Small intestine (tissue), 7 donors: ENCODE results near the gene AMER3. TPM values are rescaled to one million over a fixed set of nuclear protein-coding genes. Genes with fewer than 3 reads are reported as not detected.

ENCODE experiments used
- DNase-seq, 2 donors: peaks; one replicate each; pipeline versions ENCODE4 v3.0.0 to v3.0.0-alpha.2; 2013
- FAIRE-seq: peaks from 2 replicates; lab custom pipeline; 2012; peaks lifted over from hg19 to GRCh38; lab: Jason Lieb, UNC
- H3K27ac ChIP-seq, 3 donors: one replicate each; pipeline ENCODE4 v1.5.1; 2013; ENCODE audit warnings: low read length in 2 of 3, mild to moderate bottlenecking in 2 of 3, control low read depth in 1 of 3, inconsistent platforms in 1 of 3, low read depth in 1 of 3, moderate library complexity in 1 of 3
- H3K27me3 ChIP-seq, 3 donors: one replicate each; pipeline ENCODE4 v1.6.1; 2013; ENCODE audit warnings: low read length in 3 of 3, inconsistent platforms in 1 of 3; ENCODE audit not compliant: control insufficient read depth in 3 of 3, insufficient read depth in 3 of 3
- H3K36me3 ChIP-seq, 3 donors: one replicate each; pipeline ENCODE4 v1.6.1; 2013; ENCODE audit warnings: low read length in 3 of 3, inconsistent platforms in 1 of 3, low read depth in 1 of 3, mild to moderate bottlenecking in 1 of 3, moderate library complexity in 1 of 3; ENCODE audit not compliant: control insufficient read depth in 3 of 3, insufficient read depth in 2 of 3
- H3K4me1 ChIP-seq, 3 donors: one replicate each; pipeline ENCODE4 v1.6.1; 2013; ENCODE audit warnings: low read length in 2 of 3, inconsistent platforms in 1 of 3, low read depth in 1 of 3, mild to moderate bottlenecking in 1 of 3, moderate library complexity in 1 of 3; ENCODE audit not compliant: control insufficient read depth in 3 of 3, insufficient read depth in 2 of 3
- H3K4me3 ChIP-seq, 3 donors: one replicate each; pipeline ENCODE4 v1.5.1; 2013; ENCODE audit warnings: low read length in 3 of 3, control low read depth in 1 of 3, inconsistent platforms in 1 of 3, low read depth in 1 of 3, mild to moderate bottlenecking in 1 of 3, moderate library complexity in 1 of 3
- H3K9me3 ChIP-seq, 2 donors: one replicate each; pipeline ENCODE4 v1.6.1; 2013; ENCODE audit warnings: low read depth in 1 of 2, low read length in 1 of 2; ENCODE audit not compliant: control insufficient read depth in 2 of 2, insufficient read depth in 1 of 2
- WGBS, 3 donors: extraction: QIAGEN DNeasy Blood & Tissue Kit; methylation state at CpG; one replicate each; pipeline ENCODE4 v1.1.7; 2013; 5-methylcytosine and 5-hydroxymethylcytosine counted together
- polyA plus RNA-seq, 4 donors: library from polyadenylated mRNA; stranded (reverse) in 3 of 4; unstranded in 1 of 4; fragments of 200-250 nt in 3 of 4; fragments of 120-200 nt in 1 of 4; gene quantifications; one replicate each; pipeline versions ENCODE4 v1.2.1 to v1.2.3, GENCODE V29; 2013
- donor health status: healthy with polysubstance abuse.
- donor health status: control.
- donor health status: control.
- donor health status: Bipolar disorder and iron deficiency.
- donor health status: healthy.

AMER3 gene
- polyA plus RNA-seq, 4 donors = 0.45 to 0.99 TPM; not detected in 2

- FAIRE-seq = no peak
- no peak overlapping the region for H3K4me3 ChIP-seq
- 90 to 93% (median 90%) methylated on average over 6 of the region's 6 CpGs for WGBS, 3 donors
Observed at GRCh38 chr2:130786076-130786475, 30.7 kb downstream of the AMER3 start.

GRCh38 chr2:130787841-130788240 lies 32.5 kb downstream of the AMER3 start:
- FAIRE-seq (no peak), DNase-seq (no peak)
- Histone ChIP-seq H3K9me3 (no peaks in the 10 kb centered on the region), H3K4me3 (no peak overlapping the region), H3K4me1 (no peaks in the 10 kb centered on the region), H3K36me3 (no peaks in the 10 kb centered on the region), H3K27me3 (peaks cover 0 to 2% (median 0%) of the 10 kb centered on the region in 3 donors), H3K27ac (no peak overlapping the region)
- 87 to 88% (median 87%) methylated on average over 17 of the region's 17 CpGs for WGBS, 3 donors

More at GRCh38 chr2:130786076-130786475, 30.7 kb downstream of the AMER3 start:
- H3K27me3 ChIP-seq = no peaks in the 10 kb centered on the region
- no peaks in the 10 kb centered on the region for H3K9me3 ChIP-seq
- H3K36me3 ChIP-seq = no peaks in the 10 kb centered on the region
- H3K27ac ChIP-seq = no peak overlapping the region
- no peaks in the 10 kb centered on the region for H3K4me1 ChIP-seq
- DNase-seq = no peak

- WGBS, 3 donors = 54 to 71% (median 62%) methylated on average over 2 of the region's 2 CpGs
- no peak for FAIRE-seq
- no peak overlapping the region for H3K27ac ChIP-seq
- peaks cover 0 to 2% (median 0%) of the 10 kb centered on the region in 3 donors for H3K27me3 ChIP-seq
- H3K4me3 ChIP-seq = no peak overlapping the region
- no peaks in the 10 kb centered on the region for H3K4me1 ChIP-seq
- H3K36me3 ChIP-seq = no peaks in the 10 kb centered on the region
- no peaks in the 10 kb centered on the region for H3K9me3 ChIP-seq
- no peak for DNase-seq
Observed at GRCh38 chr2:130790312-130790711, 35.0 kb downstream of the AMER3 start.

GRCh38 chr2:130790804-130791616 lies 35.7 kb downstream of the AMER3 start:
- no peaks in the 10 kb centered on the region for H3K9me3 ChIP-seq
- 84 to 91% (median 90%) methylated on average over 9 of the region's 9 CpGs for WGBS, 3 donors
- H3K36me3 ChIP-seq = no peaks in the 10 kb centered on the region
- H3K4me3 ChIP-seq = no peak overlapping the region
- no peak for FAIRE-seq
- no peaks in the 10 kb centered on the region for H3K4me1 ChIP-seq
- H3K27me3 ChIP-seq = peaks cover 0 to 2% (median 0%) of the 10 kb centered on the region in 3 donors
- no peak overlapping the region for H3K27ac ChIP-seq
- no peak for DNase-seq

GRCh38 chr2:130791617-130791939 lies 36.2 kb downstream of the AMER3 start:
- Histone ChIP-seq H3K4me3 (no peak overlapping the region), H3K27ac (no peak overlapping the region), H3K36me3 (no peaks in the 10 kb centered on the region), H3K9me3 (no peaks in the 10 kb centered on the region), H3K27me3 (peaks cover 0 to 2% (median 0%) of the 10 kb centered on the region in 3 donors), H3K4me1 (no peaks in the 10 kb centered on the region)
- WGBS, 3 donors = 20 to 56% (median 29%) methylated on average over 4 of the region's 4 CpGs
- FAIRE-seq (no peak), DNase-seq (no peak)

- WGBS, 3 donors = 46 to 58% (median 49%) methylated on average over 2 of the region's 2 CpGs
- H3K4me1 ChIP-seq = peaks cover 0 to 9% (median 0%) of the 10 kb centered on the region in 3 donors
- peaks cover 0 to 15% (median 2%) of the 10 kb centered on the region in 3 donors for H3K27me3 ChIP-seq
- no peak overlapping the region for H3K4me3 ChIP-seq
- H3K27ac ChIP-seq = no peak overlapping the region
- DNase-seq = no peak
- no peaks in the 10 kb centered on the region for H3K9me3 ChIP-seq
- FAIRE-seq = no peak
- H3K36me3 ChIP-seq = no peaks in the 10 kb centered on the region
Observed at GRCh38 chr2:130795431-130795830, 40.1 kb downstream of the AMER3 start.

- no peaks in the 10 kb centered on the region for H3K9me3 ChIP-seq
- FAIRE-seq = no peak
- no peaks in the 10 kb centered on the region for H3K36me3 ChIP-seq
- H3K27me3 ChIP-seq = peaks cover 0 to 15% (median under 1%) of the 10 kb centered on the region in 3 donors
- no peak overlapping the region for H3K4me3 ChIP-seq
- 59 to 66% (median 61%) methylated on average over 3 of the region's 3 CpGs for WGBS, 3 donors
- DNase-seq = no peak
- peaks cover 0 to 9% (median 0%) of the 10 kb centered on the region in 3 donors for H3K4me1 ChIP-seq
- no peak overlapping the region for H3K27ac ChIP-seq
Observed at GRCh38 chr2:130796290-130796689, 41.0 kb downstream of the AMER3 start.

GRCh38 chr2:130797493-130798435 lies 42.4 kb downstream of the AMER3 start:
- Histone ChIP-seq H3K36me3 (no peaks in the 10 kb centered on the region), H3K9me3 (no peaks in the 10 kb centered on the region), H3K4me3 (peak overlapping the region; percentile 42 to 80 (median 75)), H3K27ac (peak overlapping the region; percentile 70 to 90 (median 84)), H3K4me1 (peaks cover 0 to 9% (median 0%) of the 10 kb centered on the region in 3 donors), H3K27me3 (peaks cover 0 to 15% (median 0%) of the 10 kb centered on the region in 3 donors)
- DNase-seq (peak; percentile 86 to 94), FAIRE-seq (no peak)
- WGBS, 3 donors = 0 to 1% (median 1%) methylated on average over 76 to 96 of the region's 96 CpGs
